Stimulated activated CD8-positive, alpha-beta memory T cell treated with anti-CD3 and anti-CD28 coated beads, Interleukin-4, amount 100 ng/mL, for 24 hours (primary cell): Measurements from ENCODE around the gene EIF2AK3.

Source experiments
- DNase-seq: peaks from one replicate; pipeline ENCODE4 v3.0.0-alpha.2; 2020; ENCODE audit warnings: low read depth

The EIF2AK3 gene

GRCh38 chr2:88540346-88540745 lies 86.9 kb downstream of the EIF2AK3 start:
- no peak for DNase-seq

GRCh38 chr2:88538362-88538917 lies 88.8 kb downstream of the EIF2AK3 start:
- no peak for DNase-seq

GRCh38 chr2:88537640-88538039 lies 89.6 kb downstream of the EIF2AK3 start:
- no peak for DNase-seq

GRCh38 chr2:88530081-88530480 lies 97.2 kb downstream of the EIF2AK3 start:
- no peak for DNase-seq

DNA sequence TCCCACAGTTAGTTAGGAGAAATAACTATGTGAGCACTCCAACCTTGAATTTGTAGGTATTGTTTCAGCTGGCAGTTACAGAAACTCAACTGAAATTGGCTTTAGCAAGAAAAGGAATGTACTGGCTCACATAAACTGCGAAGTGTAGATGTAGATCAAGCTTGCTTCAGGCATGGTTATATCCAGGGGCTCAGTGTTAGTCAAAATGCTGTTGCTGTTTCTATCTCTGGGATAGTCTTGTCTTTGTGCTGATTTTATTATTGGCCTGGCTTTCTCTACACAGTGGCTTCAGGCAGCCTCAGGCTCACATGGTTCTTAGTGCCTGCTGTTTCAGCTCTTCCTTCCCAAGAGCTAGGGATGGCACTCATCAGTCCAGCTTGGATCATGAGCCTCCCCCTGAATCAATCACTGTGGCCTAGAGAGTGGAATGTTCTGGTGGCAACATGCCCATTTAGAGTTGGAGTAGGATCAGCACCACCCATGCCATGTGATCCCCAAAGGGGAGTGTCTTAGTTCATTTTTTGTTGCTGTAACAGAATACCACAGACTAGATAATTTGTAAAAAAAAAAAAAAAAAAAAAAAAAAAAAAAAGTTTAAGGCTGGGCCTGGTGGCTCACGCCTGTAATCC lies 105.7 kb downstream of the EIF2AK3 start:
- no peak for DNase-seq

DNA sequence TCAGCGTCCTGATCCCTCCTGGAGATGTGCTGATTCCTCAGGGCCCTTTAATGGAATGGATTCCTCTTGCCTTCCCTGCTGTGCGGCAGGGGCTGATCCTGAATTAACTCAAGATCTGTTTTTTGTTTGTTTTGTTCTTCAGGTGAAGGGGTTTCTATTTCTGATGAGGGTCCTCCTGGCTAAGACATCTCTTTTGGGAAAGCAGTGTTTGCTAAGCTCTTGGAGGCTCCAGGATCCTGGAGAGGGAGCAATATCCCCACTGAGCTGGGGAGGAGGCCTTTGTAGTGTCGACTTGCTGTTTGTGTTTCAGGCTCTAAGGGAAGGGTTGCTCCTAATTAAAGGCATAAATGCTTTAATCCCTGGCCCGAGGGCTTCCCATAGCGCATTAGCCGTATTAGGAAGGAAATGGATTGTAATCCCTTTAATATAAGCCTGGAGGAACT lies 109.5 kb downstream of the EIF2AK3 start:
- DNase-seq = no peak
